Measurements from ENCODE around the gene SERPINA1. TPM values are rescaled to one million over a fixed set of nuclear protein-coding genes. Genes with fewer than 3 reads are reported as not detected.

SERPINA1 gene
- total and polyA plus RNA-seq, 10 of the 15 experiments (the other 5 are each of a cell fraction or from before 2014, with no cell fraction given), result 0.16 to 6.6 (median 0.53) TPM

DNA sequence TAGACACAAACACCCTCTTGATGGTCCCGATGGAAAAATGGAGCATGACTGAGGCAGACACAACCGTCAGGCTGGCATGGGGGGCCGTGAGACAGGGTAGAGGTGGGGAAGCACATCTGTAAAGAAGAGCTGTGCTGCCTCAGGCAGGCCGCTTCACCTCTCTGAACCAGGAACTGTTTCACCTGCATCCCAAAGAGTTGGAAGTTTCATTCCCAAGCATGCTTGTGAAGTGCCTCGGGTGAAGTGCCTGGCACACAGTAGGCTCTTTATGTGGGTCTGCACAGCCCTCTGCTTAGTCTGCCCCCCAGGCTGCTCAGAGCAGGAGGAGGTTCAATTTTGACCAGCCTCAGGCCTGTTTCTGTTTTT, 685 bp upstream of the SERPINA1 start:
- BruUV-seq (replicated peaks), result no TSS peak
- DNase-seq (ENCODE audit: low read depth, low spot score) (no peak), ATAC-seq (no peak), FAIRE-seq (peak; percentile 7)
- intact Hi-C loops (cut with micrococcal nuclease; ENCODE audit: unreplicated experiment) (no loop called here), in situ Hi-C loops (cut with MboI) (no loop called here)
- H2AFZ ChIP-seq (ENCODE audit: control insufficient read depth, low read depth, low read length), result no peak overlapping the region
- no peaks in the 10 kb centered on the region; the same call in 1 of the 2 replicates for H3K4me1 ChIP-seq (ENCODE audit: control insufficient read depth, insufficient read depth, low read length)
- no peaks in the 10 kb centered on the region for H3K79me2 ChIP-seq (ENCODE audit: control insufficient read depth, insufficient read depth, low read length)
- H3K27ac ChIP-seq (ENCODE audit: control insufficient read depth, insufficient read depth), result no peak overlapping the region
- no peaks in the 10 kb centered on the region for H3K36me3 ChIP-seq (ENCODE audit: control insufficient read depth in 2 of 2, insufficient read depth in 2 of 2, low read length in 1 of 2)
- H3K27me3 ChIP-seq (replicated peaks in 1 of 2; ENCODE audit: control insufficient read depth in 2 of 2, insufficient read depth in 2 of 2, low read length in 1 of 2), result no peaks in the 10 kb centered on the region
- RAD21 ChIA-PET (ENCODE audit: unreplicated experiment), result no interaction called here
- H3K9ac ChIP-seq (ENCODE audit: control insufficient read depth, insufficient read depth, low read length), result no peak overlapping the region
- SMC1A ChIA-PET (ENCODE audit: uncharacterized antibody, unreplicated experiment), result no interaction called here
- TF ChIP-seq CBFB (IDR thresholded peaks at IDR 0.05; ENCODE audit: low read depth) (no peak), PAX8 (IDR thresholded peaks at IDR 0.05) (no peak), POLR2AphosphoS5 (IDR thresholded peaks at IDR 0.05; ENCODE audit: low read length) (no peak)
- no peaks in the 10 kb centered on the region for H3K9me3 ChIP-seq (replicated peaks; ENCODE audit: control insufficient read depth, insufficient read depth, low read length)
- H3K4me2 ChIP-seq (ENCODE audit: control insufficient read depth, insufficient read depth), result no peak overlapping the region
- H4K20me1 ChIP-seq (ENCODE audit: control insufficient read depth, insufficient read depth), result no peaks in the 10 kb centered on the region
- WGBS (ENCODE audit: insufficient coverage, insufficient replicate concordance, low lambda C conversion rate, missing lambda C conversion rate), result 55% methylated on average over 5 of the region's 5 CpGs
- CTCF ChIA-PET, result no interaction called here
- H3K4me3 ChIP-seq, result no peak overlapping the region
- POLR2A ChIA-PET, result no interaction called here

- no peak for FAIRE-seq
- TF ChIP-seq YBX1 (IDR thresholded peaks at IDR 0.05) (no peak), PRDM15 (CRISPR knock-in tag; IDR thresholded peaks at IDR 0.05) (no peak), FOS (IDR thresholded peaks at IDR 0.05; ENCODE audit: borderline replicate concordance, extremely low read depth, insufficient read length) (no peak), EED (IDR thresholded peaks at IDR 0.05; ENCODE audit: low read depth) (no peak), GABPA (IDR thresholded peaks at IDR 0.05; ENCODE audit: low read depth) (no peak), CREB1 (IDR thresholded peaks at IDR 0.05; ENCODE audit: low read depth) (no peak), NFIC (IDR thresholded peaks at IDR 0.05; ENCODE audit: low read depth, low read length) (no peak), ZNF207 (IDR thresholded peaks at IDR 0.05; ENCODE audit: borderline replicate concordance) (no peak), PKNOX1 (IDR thresholded peaks at IDR 0.05) (no peak), ESRRA (IDR thresholded peaks at IDR 0.05; ENCODE audit: low read length) (no peak), POLR2A (IDR thresholded peaks at IDR 0.05; ENCODE audit: low read depth, low read length) (no peak), ZNF384 (IDR thresholded peaks at IDR 0.05; ENCODE audit: borderline replicate concordance, low read depth, low read length) (no peak), RCOR1 (conservative IDR thresholded peaks at IDR 0.05; ENCODE audit: low read depth, low read length) (no peak), SPI1 (IDR thresholded peaks at IDR 0.05; ENCODE audit: borderline replicate concordance, insufficient read depth, low read depth, low read length) (no peak), ZSCAN29 (IDR thresholded peaks at IDR 0.05) (no peak)
Measured at GRCh38 chr14:94388027-94388383, 397 bp downstream of the SERPINA1 start.

More at GRCh38 chr14:94388027-94388383, 397 bp downstream of the SERPINA1 start:
- POLR2A ChIA-PET, result no interaction called here
- intact Hi-C loops (cut with micrococcal nuclease; ENCODE audit: unreplicated experiment), result no loop called here
- H3K9me3 ChIP-seq (replicated peaks; ENCODE audit: control insufficient read depth, insufficient read depth, low read length), result no peaks in the 10 kb centered on the region
- in situ Hi-C loops (cut with MboI), result no loop called here
- no TSS peak for BruUV-seq (replicated peaks)
- H2AFZ ChIP-seq (ENCODE audit: control insufficient read depth, low read depth, low read length), result no peak overlapping the region
- RAD21 ChIA-PET (ENCODE audit: unreplicated experiment), result no interaction called here
- H3K4me1 ChIP-seq (ENCODE audit: control insufficient read depth, insufficient read depth, low read length), result no peaks in the 10 kb centered on the region; the same call in 1 of the 2 replicates
- no peak overlapping the region for H3K9ac ChIP-seq (ENCODE audit: control insufficient read depth, insufficient read depth, low read length)
- H3K36me3 ChIP-seq (ENCODE audit: control insufficient read depth in 2 of 2, insufficient read depth in 2 of 2, low read length in 1 of 2), result no peaks in the 10 kb centered on the region
- no peaks in the 10 kb centered on the region for H3K79me2 ChIP-seq (ENCODE audit: control insufficient read depth, insufficient read depth, low read length)
- H3K4me2 ChIP-seq (ENCODE audit: control insufficient read depth, insufficient read depth), result no peak overlapping the region
- DNase-seq (ENCODE audit: low read depth, low spot score) (no peak), ATAC-seq (no peak)
- 34% methylated on average over 6 of the region's 6 CpGs for WGBS (ENCODE audit: insufficient coverage, insufficient replicate concordance, low lambda C conversion rate, missing lambda C conversion rate)
- no peaks in the 10 kb centered on the region for H4K20me1 ChIP-seq (ENCODE audit: control insufficient read depth, insufficient read depth)
- no peaks in the 10 kb centered on the region for H3K27me3 ChIP-seq (replicated peaks in 1 of 2; ENCODE audit: control insufficient read depth in 2 of 2, insufficient read depth in 2 of 2, low read length in 1 of 2)
- H3K27ac ChIP-seq (ENCODE audit: control insufficient read depth, insufficient read depth), result no peak overlapping the region
- SMC1A ChIA-PET (ENCODE audit: uncharacterized antibody, unreplicated experiment), result no interaction called here
- CTCF ChIA-PET, result no interaction called here
- no peak overlapping the region for H3K4me3 ChIP-seq
